ENCODE measurements around the gene STXBP2. TPM values are rescaled to one million over a fixed set of nuclear protein-coding genes. Genes with fewer than 3 reads are reported as not detected.

The STXBP2 gene
- total RNA-seq, 2 donors from 2014 or later: 61.0 to 151 TPM

- H3K9me3 ChIP-seq: no peaks in the 10 kb centered on the region
- DNase-seq (no peak), ATAC-seq (no peak)
- WGBS, 2 donors: 97% methylated on average over 15 of the region's 17 CpGs; no CpG with 5 or more reads in 1 of the 2 donors
- H3K4me1 ChIP-seq: peaks cover 21% of the 10 kb centered on the region
- H3K4me3 ChIP-seq: no peak overlapping the region
- intact Hi-C loops (cut with DNase I): no loop called here
- peaks cover 5 to 14% of the 10 kb centered on the region in 2 donors for H3K36me3 ChIP-seq (replicated peaks in 1 of 2; ENCODE audit: insufficient read depth in 1 of 2, low read depth in 2 of 2)
- H3K27me3 ChIP-seq: no peaks in the 10 kb centered on the region
- no peak overlapping the region for H3K27ac ChIP-seq
- TF ChIP-seq POLR2A (IDR thresholded peaks at IDR 0.05): no peak
- TF ChIP-seq, protein P1, sequence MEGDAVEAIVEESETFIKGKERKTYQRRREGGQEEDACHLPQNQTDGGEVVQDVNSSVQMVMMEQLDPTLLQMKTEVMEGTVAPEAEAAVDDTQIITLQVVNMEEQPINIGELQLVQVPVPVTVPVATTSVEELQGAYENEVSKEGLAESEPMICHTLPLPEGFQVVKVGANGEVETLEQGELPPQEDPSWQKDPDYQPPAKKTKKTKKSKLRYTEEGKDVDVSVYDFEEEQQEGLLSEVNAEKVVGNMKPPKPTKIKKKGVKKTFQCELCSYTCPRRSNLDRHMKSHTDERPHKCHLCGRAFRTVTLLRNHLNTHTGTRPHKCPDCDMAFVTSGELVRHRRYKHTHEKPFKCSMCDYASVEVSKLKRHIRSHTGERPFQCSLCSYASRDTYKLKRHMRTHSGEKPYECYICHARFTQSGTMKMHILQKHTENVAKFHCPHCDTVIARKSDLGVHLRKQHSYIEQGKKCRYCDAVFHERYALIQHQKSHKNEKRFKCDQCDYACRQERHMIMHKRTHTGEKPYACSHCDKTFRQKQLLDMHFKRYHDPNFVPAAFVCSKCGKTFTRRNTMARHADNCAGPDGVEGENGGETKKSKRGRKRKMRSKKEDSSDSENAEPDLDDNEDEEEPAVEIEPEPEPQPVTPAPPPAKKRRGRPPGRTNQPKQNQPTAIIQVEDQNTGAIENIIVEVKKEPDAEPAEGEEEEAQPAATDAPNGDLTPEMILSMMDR (IDR thresholded peaks at IDR 0.05): no peak
These were observed 30.6 kb upstream of the STXBP2 start for GRCh38 chr19:7606289-7606688.

DNA sequence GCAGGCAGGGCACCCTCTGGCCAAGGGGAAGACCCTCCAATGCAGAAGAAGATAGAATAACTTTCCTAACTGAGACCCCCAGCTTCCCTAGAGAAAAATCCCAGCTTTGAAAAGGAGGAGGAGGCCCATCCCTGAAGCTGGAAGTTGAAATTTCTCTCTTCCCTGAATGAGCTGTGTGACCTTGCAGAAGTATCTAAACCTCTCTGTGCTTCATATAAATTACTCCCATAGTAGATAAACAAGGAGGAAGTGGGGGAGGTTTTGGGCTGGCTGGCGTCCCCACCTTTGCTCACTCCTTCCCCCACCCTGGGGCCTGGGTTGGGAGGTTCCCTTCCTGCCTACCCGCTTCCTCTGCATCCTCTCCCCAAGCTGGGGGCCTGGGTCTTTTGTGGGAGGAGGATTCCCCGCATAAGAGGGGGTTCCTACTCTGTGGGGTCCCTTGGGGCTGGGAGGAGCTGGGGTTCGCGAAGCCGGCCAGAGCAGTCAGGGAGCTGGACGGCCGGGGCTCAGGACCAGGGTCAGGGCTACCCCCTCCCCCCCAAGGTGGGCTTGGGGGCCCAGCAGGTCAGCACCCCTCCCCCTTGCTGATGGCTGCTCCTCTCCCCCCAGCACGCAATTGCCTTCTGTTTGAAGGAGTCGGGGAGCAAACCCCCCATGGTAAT lies 29.6 kb upstream of the STXBP2 start:
- no peak overlapping the region for H3K4me3 ChIP-seq
- H3K27me3 ChIP-seq: no peaks in the 10 kb centered on the region
- H3K27ac ChIP-seq: no peak overlapping the region
- peaks cover 12 to 14% of the 10 kb centered on the region in 2 donors for H3K36me3 ChIP-seq (replicated peaks in 1 of 2; ENCODE audit: insufficient read depth in 1 of 2, low read depth in 2 of 2)
- DNase-seq: no peak
- H3K4me1 ChIP-seq: peaks cover 13% of the 10 kb centered on the region
- TF ChIP-seq, protein P1 (IDR thresholded peaks at IDR 0.05): no peak
- no peak for TF ChIP-seq POLR2A (IDR thresholded peaks at IDR 0.05)
- no peak for ATAC-seq
- no peaks in the 10 kb centered on the region for H3K9me3 ChIP-seq
- intact Hi-C loops (cut with DNase I): no loop called here
- WGBS, 2 donors: 89 to 94% methylated on average over 9 to 10 of the region's 10 CpGs

GRCh38 chr19:7607874-7608560 lies 28.9 kb upstream of the STXBP2 start:
- no peaks in the 10 kb centered on the region for H3K9me3 ChIP-seq
- intact Hi-C loops (cut with DNase I): no loop called here
- peaks cover 13 to 14% of the 10 kb centered on the region in 2 donors for H3K36me3 ChIP-seq (replicated peaks in 1 of 2; ENCODE audit: insufficient read depth in 1 of 2, low read depth in 2 of 2)
- no peak overlapping the region for H3K27ac ChIP-seq
- DNase-seq (no peak), ATAC-seq (no peak)
- H3K27me3 ChIP-seq: no peaks in the 10 kb centered on the region
- H3K4me1 ChIP-seq: peaks cover 7% of the 10 kb centered on the region
- H3K4me3 ChIP-seq: no peak overlapping the region
- TF ChIP-seq, protein P1 (IDR thresholded peaks at IDR 0.05): no peak
- TF ChIP-seq POLR2A (IDR thresholded peaks at IDR 0.05): no peak
- 91% methylated on average over 10 to 25 of the region's 25 CpGs for WGBS, 2 donors

GRCh38 chr19:7610491-7611240 lies 26.2 kb upstream of the STXBP2 start:
- Histone ChIP-seq H3K4me1 (no peaks in the 10 kb centered on the region), H3K27me3 (no peaks in the 10 kb centered on the region), H3K36me3 (replicated peaks in 1 of 2; ENCODE audit: insufficient read depth in 1 of 2, low read depth in 2 of 2) (peaks cover 13 to 14% of the 10 kb centered on the region in 2 donors), H3K9me3 (no peaks in the 10 kb centered on the region), H3K4me3 (no peak overlapping the region), H3K27ac (no peak overlapping the region)
- intact Hi-C loops (cut with DNase I): no loop called here
- WGBS, 2 donors: 86 to 92% methylated on average over 8 to 28 of the region's 31 CpGs
- no peak for DNase-seq
- no peak for TF ChIP-seq POLR2A (IDR thresholded peaks at IDR 0.05)
- TF ChIP-seq, protein P1 (IDR thresholded peaks at IDR 0.05): no peak
- no peak for ATAC-seq

Data from body of pancreas (tissue), 4 donors.